Measurements from ENCODE around the gene KANSL1. TPM values are rescaled to one million over a fixed set of nuclear protein-coding genes. Genes with fewer than 3 reads are reported as not detected.

Gene KANSL1
- total RNA-seq, 1 experiment from 2014 or later, result 52.5 TPM

GRCh38 chr17:46170639-46171429 is 22.4 kb downstream of the KANSL1 start:
- Histone ChIP-seq H3K27me3 (ENCODE audit: insufficient read depth, low read depth) (no peaks in the 10 kb centered on the region), H3K4me2 (no peak overlapping the region), H3K36me3 (ENCODE audit: low read depth) (peaks cover 38% of the 10 kb centered on the region), H3K79me2 (ENCODE audit: low read depth) (peaks cover 100% of the 10 kb centered on the region), H4K20me1 (ENCODE audit: insufficient read depth) (peaks cover 86% of the 10 kb centered on the region), H3K4me3 (no peak overlapping the region), H3K27ac (no peak overlapping the region), H3K9me3 (ENCODE audit: insufficient read depth, low read depth) (no peaks in the 10 kb centered on the region), H3K4me1 (replicated peaks; ENCODE audit: insufficient read depth) (peaks cover 11% of the 10 kb centered on the region), H3F3A (ENCODE audit: insufficient read depth, low read depth) (peaks cover 20% of the 10 kb centered on the region), H3K9me2 (ENCODE audit: insufficient read depth) (no peaks in the 10 kb centered on the region), H2AFZ (no peak overlapping the region)
- no peak for DNase-seq
- POLR2A ChIA-PET (ENCODE audit: unreplicated experiment), result no interaction called here
- CTCF ChIA-PET, result no interaction called here
- TF ChIP-seq EZH2 (IDR thresholded peaks at IDR 0.05; ENCODE audit: low read depth), result no peak
- TF ChIP-seq CTCF (conservative IDR thresholded peaks at IDR 0.05), result no peak
- no TSS peak for BruUV-seq (replicated peaks)
- intact Hi-C loops (cut with micrococcal nuclease; ENCODE audit: unreplicated experiment), result no loop called here

DNA sequence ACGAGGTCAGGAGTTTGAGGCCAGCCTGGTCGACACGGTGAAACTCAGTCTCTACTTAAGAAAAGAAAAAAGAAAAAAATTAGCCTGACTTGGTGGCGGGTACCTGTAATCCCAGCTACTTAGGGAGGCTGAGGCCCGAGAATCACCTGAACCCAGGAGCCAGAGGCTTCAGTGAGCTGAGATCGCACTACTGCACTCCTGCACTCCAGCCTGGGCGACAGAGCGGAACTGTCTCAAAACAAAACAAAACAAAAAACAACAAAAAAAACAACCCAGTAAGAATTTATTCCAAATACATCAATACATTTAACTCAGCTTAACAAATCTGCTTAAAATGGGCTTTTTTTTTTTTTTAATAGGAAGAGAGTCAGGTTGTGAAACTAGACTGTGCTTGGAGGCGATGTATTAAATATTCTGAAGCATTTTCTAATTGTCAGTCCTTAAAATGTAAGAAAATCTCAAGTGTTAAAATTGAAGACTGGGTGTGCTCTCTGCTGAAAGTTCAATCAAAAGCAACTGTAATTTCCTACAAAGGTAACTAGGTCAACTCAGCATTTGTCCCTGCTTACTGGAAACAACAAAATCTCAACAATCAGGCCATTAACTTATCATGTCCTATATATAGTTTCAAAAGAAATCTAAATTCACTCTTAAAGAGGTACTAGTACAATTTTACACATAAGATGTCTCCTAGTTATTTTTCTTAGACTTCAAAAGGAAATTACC is 23.2 kb downstream of the KANSL1 start:
- Histone ChIP-seq H3K4me3 (no peak overlapping the region), H2AFZ (no peak overlapping the region), H3K9me2 (ENCODE audit: insufficient read depth) (no peaks in the 10 kb centered on the region), H3K27me3 (ENCODE audit: insufficient read depth, low read depth) (no peaks in the 10 kb centered on the region), H3K79me2 (ENCODE audit: low read depth) (peaks cover 100% of the 10 kb centered on the region), H3K4me2 (no peak overlapping the region), H3K36me3 (ENCODE audit: low read depth) (peaks cover 38% of the 10 kb centered on the region), H3F3A (ENCODE audit: insufficient read depth, low read depth) (peaks cover 20% of the 10 kb centered on the region), H3K27ac (no peak overlapping the region), H3K9me3 (ENCODE audit: insufficient read depth, low read depth) (no peaks in the 10 kb centered on the region), H3K4me1 (replicated peaks; ENCODE audit: insufficient read depth) (peaks cover 11% of the 10 kb centered on the region), H4K20me1 (ENCODE audit: insufficient read depth) (peaks cover 87% of the 10 kb centered on the region)
- ChIA-PET POLR2A (ENCODE audit: unreplicated experiment) (no interaction called here), CTCF (interaction anchor here (0.6 kb wide), 1 partner anchor 101 kb away, joined by 6 read pairs; no protein-coding TSS in a partner anchor)
- TF ChIP-seq EZH2 (IDR thresholded peaks at IDR 0.05; ENCODE audit: low read depth), result no peak
- TF ChIP-seq CTCF (conservative IDR thresholded peaks at IDR 0.05), result no peak
- DNase-seq, result no peak
- intact Hi-C loops (cut with micrococcal nuclease; ENCODE audit: unreplicated experiment), result no loop called here
- BruUV-seq (replicated peaks), result no TSS peak

DNA sequence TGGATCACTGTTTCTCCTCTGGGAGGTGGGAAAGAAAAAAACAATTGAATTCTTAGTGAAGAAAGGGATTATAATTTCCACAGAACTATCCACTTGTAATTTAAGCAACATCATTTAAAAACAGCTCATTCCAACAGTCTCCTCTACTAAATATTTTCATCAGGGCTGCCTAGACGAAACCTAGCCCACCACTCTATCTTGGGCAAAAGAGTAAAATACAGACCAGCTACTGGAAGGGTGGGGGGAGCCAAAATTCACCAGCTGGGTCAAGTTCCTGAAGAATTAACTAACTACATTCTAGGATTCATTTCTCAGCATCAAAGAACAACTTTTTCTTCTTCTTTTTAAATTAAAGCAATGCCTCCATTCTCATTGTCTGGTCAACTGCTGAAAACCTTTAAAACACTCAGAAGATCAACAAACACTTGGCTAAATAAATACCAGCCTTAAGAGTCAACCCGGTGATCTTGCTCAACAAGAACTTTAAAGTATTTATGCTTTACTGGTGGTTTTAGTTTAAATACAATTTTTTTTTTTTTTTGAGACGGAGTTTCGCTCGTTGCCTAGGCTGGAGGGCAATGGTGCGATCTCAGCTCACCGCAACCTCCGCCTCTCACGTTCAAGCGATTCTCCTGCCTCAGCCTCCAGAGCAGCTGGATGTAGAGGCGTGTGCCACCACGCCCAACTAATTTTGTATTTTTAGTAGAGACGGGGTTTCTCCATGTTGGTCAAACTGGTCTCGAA is 25.2 kb downstream of the KANSL1 start:
- Histone ChIP-seq H3K4me3 (no peak overlapping the region), H4K20me1 (ENCODE audit: insufficient read depth) (peaks cover 86% of the 10 kb centered on the region), H3F3A (ENCODE audit: insufficient read depth, low read depth) (peaks cover 20% of the 10 kb centered on the region), H3K36me3 (ENCODE audit: low read depth) (peaks cover 38% of the 10 kb centered on the region), H3K27me3 (ENCODE audit: insufficient read depth, low read depth) (no peaks in the 10 kb centered on the region), H3K27ac (no peak overlapping the region), H3K9me3 (ENCODE audit: insufficient read depth, low read depth) (no peaks in the 10 kb centered on the region), H3K79me2 (ENCODE audit: low read depth) (peaks cover 99% of the 10 kb centered on the region), H3K9me2 (ENCODE audit: insufficient read depth) (no peaks in the 10 kb centered on the region), H2AFZ (no peak overlapping the region), H3K4me2 (no peak overlapping the region), H3K4me1 (replicated peaks; ENCODE audit: insufficient read depth) (peaks cover 11% of the 10 kb centered on the region)
- ChIA-PET CTCF (interaction anchor here (0.6 kb wide), 1 partner anchor 24 kb away, joined by 5 read pairs; no protein-coding TSS in a partner anchor), POLR2A (ENCODE audit: unreplicated experiment) (no interaction called here)
- no TSS peak for BruUV-seq (replicated peaks)
- intact Hi-C loops (cut with micrococcal nuclease; ENCODE audit: unreplicated experiment), result no loop called here
- DNase-seq, result no peak
- TF ChIP-seq CTCF (conservative IDR thresholded peaks at IDR 0.05) (no peak), EZH2 (IDR thresholded peaks at IDR 0.05; ENCODE audit: low read depth) (no peak)

Measured in PC-9 (cell line).